WTC11 (cell line): Measurements from ENCODE around the gene BATF. TPM values are rescaled to one million over a fixed set of nuclear protein-coding genes. Genes with fewer than 3 reads are reported as not detected.
A peak's percentile ranks its signal among the peaks of the same experiment; 100 is the strongest.

Source experiments
- ATAC-seq: fragments of 200-7000 bp; cut with Tn5 transposase; 2 replicates; pipeline ENCODE4 v1.10.0; 2021; ENCODE audit warnings: mild to moderate bottlenecking, moderate library complexity
- CTCF ChIA-PET: fragments of 300-600 bp; sonication (Branson Sonifier 250); formaldehyde crosslinking; loops from one replicate; lab custom pipeline; 2021; ENCODE audit warnings: antibody characterized with exemption; lab: Charles Lee
- POLR2A ChIA-PET: fragments of 350-600 bp; sonication (Branson Sonifier 250); formaldehyde crosslinking; loops from one replicate; lab custom pipeline; 2021; ENCODE audit warnings: antibody characterized with exemption; lab: Charles Lee
- DNase-seq: peaks from one replicate; pipeline ENCODE4 v3.0.0; 2021; ENCODE audit warnings: low spot score
- H3K27ac Mint-ChIP-seq: 2 replicates; pipeline ENCODE4 v1.8.0; 2021; ENCODE audit warnings: mixed read lengths
- H3K27me3 Mint-ChIP-seq: 2 replicates; pipeline ENCODE4 v1.8.0; 2021; ENCODE audit warnings: low read depth, mild to moderate bottlenecking, moderate library complexity, mixed read lengths
- H3K36me3 Mint-ChIP-seq: 2 replicates; pipeline ENCODE4 v1.8.0; 2021; ENCODE audit warnings: mixed read lengths
- H3K4me1 Mint-ChIP-seq: 2 replicates; pipeline ENCODE4 v1.8.0; 2022; ENCODE audit warnings: mixed read lengths
- H3K4me3 Mint-ChIP-seq: 2 replicates; pipeline ENCODE4 v1.8.0; 2021; ENCODE audit warnings: mild to moderate bottlenecking, moderate library complexity, mixed read lengths
- H3K9me3 Mint-ChIP-seq: 2 replicates; pipeline ENCODE4 v1.8.0; 2021; ENCODE audit warnings: mixed read lengths
- EMX1 ChIP-seq: fragments of 250-450 bp; sonication (Bioruptor Pico); IDR thresholded peaks from 2 replicates; pipeline ENCODE4 v1.8.0; 2021; ENCODE audit warnings: mild to moderate bottlenecking
- GABPB1 ChIP-seq: sonication (generic); formaldehyde crosslinking; IDR thresholded peaks from 2 replicates; pipeline ENCODE4 v1.8.1; 2023; ENCODE audit warnings: mild to moderate bottlenecking, missing genetic modification reagents
- JUN ChIP-seq: sonication (generic); formaldehyde crosslinking; IDR thresholded peaks from 2 replicates; pipeline ENCODE4 v1.8.0; 2023; ENCODE audit warnings: mild to moderate bottlenecking, missing genetic modification reagents
- KAT7 ChIP-seq: sonication (generic); formaldehyde crosslinking; IDR thresholded peaks from 2 replicates; pipeline ENCODE4 v1.8.1; 2023; ENCODE audit warnings: missing genetic modification reagents, mild to moderate bottlenecking, borderline replicate concordance
- ZNF138 ChIP-seq: sonication (generic); formaldehyde crosslinking; conservative IDR thresholded peaks from 2 replicates; pipeline ENCODE4 v1.8.1; 2022; ENCODE audit warnings: mild to moderate bottlenecking, moderate library complexity, missing genetic modification reagents
- ZNF263 ChIP-seq: sonication (generic); formaldehyde crosslinking; IDR thresholded peaks from 2 replicates; pipeline ENCODE4 v1.8.1; 2022; ENCODE audit warnings: low read depth, mild to moderate bottlenecking, moderate library complexity, missing genetic modification reagents
- ZNF317 ChIP-seq: sonication (generic); formaldehyde crosslinking; IDR thresholded peaks from 2 replicates; pipeline ENCODE4 v1.8.1; 2023; ENCODE audit warnings: low read depth, mild to moderate bottlenecking, moderate library complexity, missing genetic modification reagents, borderline replicate concordance
- ZNF396 ChIP-seq: fragments of 250-450 bp; sonication (Bioruptor Pico); IDR thresholded peaks from 2 replicates; pipeline ENCODE4 v1.8.0; 2021; ENCODE audit warnings: mild to moderate bottlenecking, moderate library complexity, borderline replicate concordance
- total RNA-seq: library from RNA; stranded (reverse); gene quantifications from 3 replicates; pipeline ENCODE4 v1.2.3, GENCODE V29; 2021
- TF ChIP-seq, protein P1 (sequence below): sonication (generic); formaldehyde crosslinking; IDR thresholded peaks from 2 replicates; pipeline ENCODE4 v1.8.0; 2022; ENCODE audit warnings: mild to moderate bottlenecking, missing genetic modification reagents
- TF ChIP-seq, protein P2 (sequence below): sonication (generic); formaldehyde crosslinking; IDR thresholded peaks from 2 replicates; pipeline ENCODE4 v1.8.1; 2023; ENCODE audit warnings: mild to moderate bottlenecking, missing genetic modification reagents
- TF ChIP-seq, protein P3 (sequence below): sonication (generic); formaldehyde crosslinking; IDR thresholded peaks from 2 replicates; pipeline ENCODE4 v1.8.0; 2023; ENCODE audit warnings: mild to moderate bottlenecking, missing genetic modification reagents
- TF ChIP-seq, protein P4 (sequence below): sonication (generic); formaldehyde crosslinking; IDR thresholded peaks from 2 replicates; pipeline ENCODE4 v1.8.1; 2022; ENCODE audit warnings: low read depth, missing genetic modification reagents, borderline replicate concordance
- TF ChIP-seq, protein P5 (sequence below): sonication (generic); formaldehyde crosslinking; IDR thresholded peaks from 2 replicates; pipeline ENCODE4 v1.8.1; 2023; ENCODE audit warnings: mild to moderate bottlenecking, missing genetic modification reagents
- TF ChIP-seq, protein P6 (sequence below): fragments of 250-450 bp; sonication (Bioruptor Pico); IDR thresholded peaks from 2 replicates; pipeline ENCODE4 v1.8.0; 2021; ENCODE audit warnings: mild to moderate bottlenecking
- TF ChIP-seq, protein P7 (sequence below): sonication (generic); formaldehyde crosslinking; IDR thresholded peaks from 2 replicates; pipeline ENCODE4 v1.8.1; 2023; ENCODE audit warnings: mild to moderate bottlenecking, missing genetic modification reagents, moderate library complexity

The BATF gene
- total RNA-seq, 1 experiment from 2014 or later, result not detected

DNA sequence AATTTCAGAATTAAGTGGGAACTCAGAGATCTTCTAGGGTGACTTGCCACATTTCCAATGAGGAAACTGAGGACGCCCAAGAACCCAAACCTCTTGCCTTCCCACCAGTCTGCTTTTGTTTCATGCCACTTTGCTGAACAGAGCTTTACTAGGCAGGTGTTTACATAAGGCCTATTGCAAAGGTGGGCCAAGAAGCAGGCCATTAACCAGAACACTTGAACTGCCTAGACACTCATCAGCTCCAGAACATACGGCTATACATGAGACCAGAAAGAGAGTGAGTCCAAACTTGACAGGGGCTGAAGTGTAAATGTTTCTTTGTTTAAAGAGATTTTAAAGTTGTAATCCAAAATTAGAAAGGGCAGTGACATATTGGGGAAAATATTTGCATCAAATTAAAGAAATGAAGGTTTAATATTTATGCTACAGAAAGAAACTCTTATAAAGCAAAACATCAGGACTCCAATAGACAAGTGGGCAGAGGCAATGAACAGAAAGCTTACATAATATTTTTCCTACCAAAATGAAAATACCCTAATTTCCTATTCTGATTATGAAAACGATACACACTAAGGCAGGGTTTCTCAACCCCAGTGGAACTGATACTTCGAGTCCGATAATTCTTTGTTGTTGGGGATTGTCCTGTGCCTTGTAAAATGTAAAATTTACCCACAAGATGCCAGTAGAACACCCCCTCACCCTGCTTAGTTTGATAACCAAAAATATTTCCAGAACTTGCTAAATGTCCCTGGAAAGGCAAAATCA is 11.7 kb downstream of the BATF start (continued):
- TF ChIP-seq, protein P1, sequence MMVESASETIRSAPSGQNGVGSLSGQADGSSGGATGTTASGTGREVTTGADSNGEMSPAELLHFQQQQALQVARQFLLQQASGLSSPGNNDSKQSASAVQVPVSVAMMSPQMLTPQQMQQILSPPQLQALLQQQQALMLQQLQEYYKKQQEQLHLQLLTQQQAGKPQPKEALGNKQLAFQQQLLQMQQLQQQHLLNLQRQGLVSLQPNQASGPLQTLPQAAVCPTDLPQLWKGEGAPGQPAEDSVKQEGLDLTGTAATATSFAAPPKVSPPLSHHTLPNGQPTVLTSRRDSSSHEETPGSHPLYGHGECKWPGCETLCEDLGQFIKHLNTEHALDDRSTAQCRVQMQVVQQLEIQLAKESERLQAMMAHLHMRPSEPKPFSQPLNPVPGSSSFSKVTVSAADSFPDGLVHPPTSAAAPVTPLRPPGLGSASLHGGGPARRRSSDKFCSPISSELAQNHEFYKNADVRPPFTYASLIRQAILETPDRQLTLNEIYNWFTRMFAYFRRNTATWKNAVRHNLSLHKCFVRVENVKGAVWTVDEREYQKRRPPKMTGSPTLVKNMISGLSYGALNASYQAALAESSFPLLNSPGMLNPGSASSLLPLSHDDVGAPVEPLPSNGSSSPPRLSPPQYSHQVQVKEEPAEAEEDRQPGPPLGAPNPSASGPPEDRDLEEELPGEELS, result no peak
- TF ChIP-seq ZNF263 (CRISPR knock-in tag), result no peak
- TF ChIP-seq GABPB1 (CRISPR knock-in tag), result no peak
- no peak for TF ChIP-seq ZNF138 (CRISPR knock-in tag)

DNA sequence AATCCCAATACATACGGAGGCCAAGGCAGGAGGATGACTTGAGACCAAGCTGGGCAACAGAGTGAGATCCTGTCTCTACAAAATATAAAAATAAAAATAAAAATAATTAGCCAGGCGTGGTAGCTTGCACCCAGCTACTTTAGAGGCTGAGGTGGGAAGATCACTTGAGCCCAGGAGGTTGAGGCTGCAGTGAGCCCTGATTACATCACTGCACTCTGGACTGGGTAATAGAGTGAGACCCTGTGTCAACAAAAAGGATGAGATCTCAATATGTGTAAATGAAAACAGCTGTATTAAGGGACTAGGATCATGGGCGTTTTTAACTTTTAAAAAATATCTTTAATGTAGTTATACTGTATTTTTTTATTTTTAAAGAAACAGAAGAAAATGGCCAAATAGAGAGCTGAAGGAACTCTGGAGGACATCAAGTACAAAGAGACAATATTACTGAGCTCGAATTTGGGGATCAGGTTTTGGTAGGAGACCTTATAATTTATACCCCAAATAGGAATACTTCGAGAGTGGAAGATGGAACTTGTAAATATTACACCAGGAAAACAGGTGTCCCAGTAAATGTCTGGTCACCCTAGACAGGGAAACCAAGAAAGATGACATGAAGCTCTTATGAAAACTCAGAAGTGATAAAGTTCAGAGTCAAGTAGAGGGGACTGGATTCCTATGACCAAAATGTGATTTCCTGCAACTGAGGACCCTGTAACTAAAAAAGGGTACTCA is 13.1 kb downstream of the BATF start:
- Mint-ChIP-seq H3K36me3 (no peaks in the 10 kb centered on the region), H3K9me3 (no peaks in the 10 kb centered on the region), H3K4me1 (no peaks in the 10 kb centered on the region), H3K27ac (no peak overlapping the region), H3K27me3 (no peaks in the 10 kb centered on the region), H3K4me3 (no peak overlapping the region)
- no peak for ATAC-seq
- TF ChIP-seq ZNF317 (no peak), GABPB1 (CRISPR knock-in tag) (peak; percentile 43; the same call in 1 of the 2 replicates), ZNF263 (CRISPR knock-in tag) (no peak), ZNF396 (CRISPR knock-in tag) (no peak), KAT7 (CRISPR knock-in tag) (no peak)
- TF ChIP-seq, protein P2, sequence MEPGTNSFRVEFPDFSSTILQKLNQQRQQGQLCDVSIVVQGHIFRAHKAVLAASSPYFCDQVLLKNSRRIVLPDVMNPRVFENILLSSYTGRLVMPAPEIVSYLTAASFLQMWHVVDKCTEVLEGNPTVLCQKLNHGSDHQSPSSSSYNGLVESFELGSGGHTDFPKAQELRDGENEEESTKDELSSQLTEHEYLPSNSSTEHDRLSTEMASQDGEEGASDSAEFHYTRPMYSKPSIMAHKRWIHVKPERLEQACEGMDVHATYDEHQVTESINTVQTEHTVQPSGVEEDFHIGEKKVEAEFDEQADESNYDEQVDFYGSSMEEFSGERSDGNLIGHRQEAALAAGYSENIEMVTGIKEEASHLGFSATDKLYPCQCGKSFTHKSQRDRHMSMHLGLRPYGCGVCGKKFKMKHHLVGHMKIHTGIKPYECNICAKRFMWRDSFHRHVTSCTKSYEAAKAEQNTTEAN (CRISPR knock-in tag), result no peak
- TF ChIP-seq, protein P3, sequence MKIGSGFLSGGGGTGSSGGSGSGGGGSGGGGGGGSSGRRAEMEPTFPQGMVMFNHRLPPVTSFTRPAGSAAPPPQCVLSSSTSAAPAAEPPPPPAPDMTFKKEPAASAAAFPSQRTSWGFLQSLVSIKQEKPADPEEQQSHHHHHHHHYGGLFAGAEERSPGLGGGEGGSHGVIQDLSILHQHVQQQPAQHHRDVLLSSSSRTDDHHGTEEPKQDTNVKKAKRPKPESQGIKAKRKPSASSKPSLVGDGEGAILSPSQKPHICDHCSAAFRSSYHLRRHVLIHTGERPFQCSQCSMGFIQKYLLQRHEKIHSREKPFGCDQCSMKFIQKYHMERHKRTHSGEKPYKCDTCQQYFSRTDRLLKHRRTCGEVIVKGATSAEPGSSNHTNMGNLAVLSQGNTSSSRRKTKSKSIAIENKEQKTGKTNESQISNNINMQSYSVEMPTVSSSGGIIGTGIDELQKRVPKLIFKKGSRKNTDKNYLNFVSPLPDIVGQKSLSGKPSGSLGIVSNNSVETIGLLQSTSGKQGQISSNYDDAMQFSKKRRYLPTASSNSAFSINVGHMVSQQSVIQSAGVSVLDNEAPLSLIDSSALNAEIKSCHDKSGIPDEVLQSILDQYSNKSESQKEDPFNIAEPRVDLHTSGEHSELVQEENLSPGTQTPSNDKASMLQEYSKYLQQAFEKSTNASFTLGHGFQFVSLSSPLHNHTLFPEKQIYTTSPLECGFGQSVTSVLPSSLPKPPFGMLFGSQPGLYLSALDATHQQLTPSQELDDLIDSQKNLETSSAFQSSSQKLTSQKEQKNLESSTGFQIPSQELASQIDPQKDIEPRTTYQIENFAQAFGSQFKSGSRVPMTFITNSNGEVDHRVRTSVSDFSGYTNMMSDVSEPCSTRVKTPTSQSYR, result no peak
- TF ChIP-seq, protein P4, sequence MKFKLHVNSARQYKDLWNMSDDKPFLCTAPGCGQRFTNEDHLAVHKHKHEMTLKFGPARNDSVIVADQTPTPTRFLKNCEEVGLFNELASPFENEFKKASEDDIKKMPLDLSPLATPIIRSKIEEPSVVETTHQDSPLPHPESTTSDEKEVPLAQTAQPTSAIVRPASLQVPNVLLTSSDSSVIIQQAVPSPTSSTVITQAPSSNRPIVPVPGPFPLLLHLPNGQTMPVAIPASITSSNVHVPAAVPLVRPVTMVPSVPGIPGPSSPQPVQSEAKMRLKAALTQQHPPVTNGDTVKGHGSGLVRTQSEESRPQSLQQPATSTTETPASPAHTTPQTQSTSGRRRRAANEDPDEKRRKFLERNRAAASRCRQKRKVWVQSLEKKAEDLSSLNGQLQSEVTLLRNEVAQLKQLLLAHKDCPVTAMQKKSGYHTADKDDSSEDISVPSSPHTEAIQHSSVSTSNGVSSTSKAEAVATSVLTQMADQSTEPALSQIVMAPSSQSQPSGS (CRISPR knock-in tag), result no peak
- CTCF ChIA-PET, result interaction anchor here (0.9 to 3.8 kb wide), 3 partner anchors 9 to 26 kb away, joined by 3 to 16 read pairs (median 3); no protein-coding TSS in a partner anchor
- POLR2A ChIA-PET, result no interaction called here
- no peak for DNase-seq

DNA sequence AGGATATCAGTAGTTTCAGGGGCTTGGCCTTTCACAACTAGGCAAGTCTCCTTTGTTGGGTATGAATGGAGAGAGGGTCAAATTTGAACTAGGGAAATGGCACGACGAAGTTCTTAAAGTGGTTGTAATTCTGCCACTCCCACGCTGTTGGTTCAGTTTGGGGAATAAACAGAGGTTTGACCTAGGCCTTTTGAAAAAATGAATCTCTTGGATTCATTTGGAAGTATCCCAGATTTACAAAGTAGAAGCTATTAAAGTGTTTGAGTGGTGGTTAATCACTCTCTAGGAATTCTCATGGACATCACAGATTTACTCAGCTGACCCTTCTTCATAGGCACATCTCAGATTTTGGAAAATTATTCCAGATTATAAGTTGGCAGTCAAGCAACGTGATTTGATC is 14.8 kb downstream of the BATF start:
- Mint-ChIP-seq H3K27me3 (no peaks in the 10 kb centered on the region), H3K27ac (no peak overlapping the region), H3K4me1 (no peaks in the 10 kb centered on the region), H3K4me3 (no peak overlapping the region), H3K36me3 (no peaks in the 10 kb centered on the region), H3K9me3 (no peaks in the 10 kb centered on the region)
- ATAC-seq (no peak), DNase-seq (no peak)
- ChIA-PET POLR2A (interaction anchor here (0.6 kb wide), 1 partner anchor 399 kb away, joined by 4 read pairs; no protein-coding TSS in a partner anchor), CTCF (interaction anchor here (1.1 to 3.8 kb wide), 2 partner anchors 24 to 369 kb away, joined by 3 to 16 read pairs; no protein-coding TSS in a partner anchor)
- TF ChIP-seq JUN (CRISPR knock-in tag), result no peak
- TF ChIP-seq, protein P5, sequence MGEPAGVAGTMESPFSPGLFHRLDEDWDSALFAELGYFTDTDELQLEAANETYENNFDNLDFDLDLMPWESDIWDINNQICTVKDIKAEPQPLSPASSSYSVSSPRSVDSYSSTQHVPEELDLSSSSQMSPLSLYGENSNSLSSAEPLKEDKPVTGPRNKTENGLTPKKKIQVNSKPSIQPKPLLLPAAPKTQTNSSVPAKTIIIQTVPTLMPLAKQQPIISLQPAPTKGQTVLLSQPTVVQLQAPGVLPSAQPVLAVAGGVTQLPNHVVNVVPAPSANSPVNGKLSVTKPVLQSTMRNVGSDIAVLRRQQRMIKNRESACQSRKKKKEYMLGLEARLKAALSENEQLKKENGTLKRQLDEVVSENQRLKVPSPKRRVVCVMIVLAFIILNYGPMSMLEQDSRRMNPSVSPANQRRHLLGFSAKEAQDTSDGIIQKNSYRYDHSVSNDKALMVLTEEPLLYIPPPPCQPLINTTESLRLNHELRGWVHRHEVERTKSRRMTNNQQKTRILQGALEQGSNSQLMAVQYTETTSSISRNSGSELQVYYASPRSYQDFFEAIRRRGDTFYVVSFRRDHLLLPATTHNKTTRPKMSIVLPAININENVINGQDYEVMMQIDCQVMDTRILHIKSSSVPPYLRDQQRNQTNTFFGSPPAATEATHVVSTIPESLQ, result no peak
- TF ChIP-seq EMX1 (CRISPR knock-in tag), result no peak
- TF ChIP-seq, protein P6, sequence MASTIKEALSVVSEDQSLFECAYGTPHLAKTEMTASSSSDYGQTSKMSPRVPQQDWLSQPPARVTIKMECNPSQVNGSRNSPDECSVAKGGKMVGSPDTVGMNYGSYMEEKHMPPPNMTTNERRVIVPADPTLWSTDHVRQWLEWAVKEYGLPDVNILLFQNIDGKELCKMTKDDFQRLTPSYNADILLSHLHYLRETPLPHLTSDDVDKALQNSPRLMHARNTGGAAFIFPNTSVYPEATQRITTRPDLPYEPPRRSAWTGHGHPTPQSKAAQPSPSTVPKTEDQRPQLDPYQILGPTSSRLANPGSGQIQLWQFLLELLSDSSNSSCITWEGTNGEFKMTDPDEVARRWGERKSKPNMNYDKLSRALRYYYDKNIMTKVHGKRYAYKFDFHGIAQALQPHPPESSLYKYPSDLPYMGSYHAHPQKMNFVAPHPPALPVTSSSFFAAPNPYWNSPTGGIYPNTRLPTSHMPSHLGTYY (CRISPR knock-in tag), result no peak
- TF ChIP-seq, protein P7, sequence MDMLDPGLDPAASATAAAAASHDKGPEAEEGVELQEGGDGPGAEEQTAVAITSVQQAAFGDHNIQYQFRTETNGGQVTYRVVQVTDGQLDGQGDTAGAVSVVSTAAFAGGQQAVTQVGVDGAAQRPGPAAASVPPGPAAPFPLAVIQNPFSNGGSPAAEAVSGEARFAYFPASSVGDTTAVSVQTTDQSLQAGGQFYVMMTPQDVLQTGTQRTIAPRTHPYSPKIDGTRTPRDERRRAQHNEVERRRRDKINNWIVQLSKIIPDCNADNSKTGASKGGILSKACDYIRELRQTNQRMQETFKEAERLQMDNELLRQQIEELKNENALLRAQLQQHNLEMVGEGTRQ (CRISPR knock-in tag), result no peak
